ENCODE results near the gene FGB.

FGB gene

GRCh38 chr4:154617820-154618317 is 55.1 kb downstream of the FGB start:
- in situ Hi-C loops (cut with HindIII; ENCODE audit: low sequenced_read_pairs) = no loop called here

- in situ Hi-C loops (cut with HindIII; ENCODE audit: low sequenced_read_pairs) = no loop called here
Measured at GRCh38 chr4:154618708-154619315, 56.0 kb downstream of the FGB start.

- in situ Hi-C loops (cut with HindIII; ENCODE audit: low sequenced_read_pairs) = no loop called here
Measured at GRCh38 chr4:154620111-154620510, 57.3 kb downstream of the FGB start.
